Measurements from ENCODE around the gene CAMK2N1.

Gene CAMK2N1

GRCh38 chr1:20445956-20446355 is 40.1 kb downstream of the CAMK2N1 start:
- peaks cover 15% of the 10 kb centered on the region for H3K27me3 Mint-ChIP-seq
- no peaks in the 10 kb centered on the region for H3K9me3 Mint-ChIP-seq
- H3K27ac Mint-ChIP-seq: no peak overlapping the region
- no peaks in the 10 kb centered on the region for H3K4me1 Mint-ChIP-seq
- no peak overlapping the region for H3K4me3 Mint-ChIP-seq
- no peaks in the 10 kb centered on the region for H3K36me3 Mint-ChIP-seq

- H3K36me3 Mint-ChIP-seq: no peaks in the 10 kb centered on the region
- no peak overlapping the region for H3K4me3 Mint-ChIP-seq
- H3K27me3 Mint-ChIP-seq: peaks cover 5% of the 10 kb centered on the region
- no peaks in the 10 kb centered on the region for H3K9me3 Mint-ChIP-seq
- H3K4me1 Mint-ChIP-seq: no peaks in the 10 kb centered on the region
- H3K27ac Mint-ChIP-seq: no peak overlapping the region
These were observed 42.1 kb downstream of the CAMK2N1 start for GRCh38 chr1:20443703-20444586.

GRCh38 chr1:20442920-20443625 is 42.9 kb downstream of the CAMK2N1 start:
- peaks cover 6% of the 10 kb centered on the region for H3K27me3 Mint-ChIP-seq
- no peak overlapping the region for H3K27ac Mint-ChIP-seq
- no peaks in the 10 kb centered on the region for H3K9me3 Mint-ChIP-seq
- H3K36me3 Mint-ChIP-seq: no peaks in the 10 kb centered on the region
- no peaks in the 10 kb centered on the region for H3K4me1 Mint-ChIP-seq
- no peak overlapping the region for H3K4me3 Mint-ChIP-seq

GRCh38 chr1:20440785-20441200 is 45.2 kb downstream of the CAMK2N1 start:
- no peaks in the 10 kb centered on the region for H3K9me3 Mint-ChIP-seq
- H3K27me3 Mint-ChIP-seq: peaks cover 5% of the 10 kb centered on the region
- H3K4me3 Mint-ChIP-seq: no peak overlapping the region
- no peak overlapping the region for H3K27ac Mint-ChIP-seq
- H3K4me1 Mint-ChIP-seq: no peaks in the 10 kb centered on the region
- H3K36me3 Mint-ChIP-seq: no peaks in the 10 kb centered on the region

GRCh38 chr1:20439282-20439681 is 46.7 kb downstream of the CAMK2N1 start:
- Mint-ChIP-seq H3K4me3 (no peak overlapping the region), H3K27me3 (peaks cover 8% of the 10 kb centered on the region), H3K4me1 (no peaks in the 10 kb centered on the region), H3K9me3 (no peaks in the 10 kb centered on the region), H3K27ac (no peak overlapping the region), H3K36me3 (no peaks in the 10 kb centered on the region)

- Mint-ChIP-seq H3K36me3 (no peaks in the 10 kb centered on the region), H3K27ac (no peak overlapping the region), H3K27me3 (peaks cover 12% of the 10 kb centered on the region), H3K4me1 (no peaks in the 10 kb centered on the region), H3K4me3 (no peak overlapping the region), H3K9me3 (no peaks in the 10 kb centered on the region)
These were observed 48.4 kb downstream of the CAMK2N1 start for GRCh38 chr1:20437640-20438039.

- H3K4me1 Mint-ChIP-seq: no peaks in the 10 kb centered on the region
- no peaks in the 10 kb centered on the region for H3K9me3 Mint-ChIP-seq
- H3K27ac Mint-ChIP-seq: no peak overlapping the region
- no peak overlapping the region for H3K4me3 Mint-ChIP-seq
- no peaks in the 10 kb centered on the region for H3K36me3 Mint-ChIP-seq
- H3K27me3 Mint-ChIP-seq: peaks cover 19% of the 10 kb centered on the region
These were observed 53.1 kb downstream of the CAMK2N1 start for GRCh38 chr1:20432891-20433290.
